Glutamatergic neuron (in vitro differentiated cells): ENCODE results near the gene TSPAN5. TPM values are rescaled to one million over a fixed set of nuclear protein-coding genes. Genes with fewer than 3 reads are reported as not detected.

Source experiments
- DNase-seq: peaks from one replicate; pipeline ENCODE4 v3.0.0; 2022
- H3K27ac Mint-ChIP-seq: one replicate; pipeline ENCODE4 v1.8.0; 2020; ENCODE audit warnings: mild to moderate bottlenecking, mixed read lengths, inconsistent platforms; ENCODE audit not compliant: unreplicated experiment
- H3K27me3 Mint-ChIP-seq: one replicate; pipeline ENCODE4 v1.8.0; 2020; ENCODE audit warnings: mild to moderate bottlenecking, moderate library complexity, mixed read lengths, inconsistent platforms; ENCODE audit not compliant: unreplicated experiment
- H3K36me3 Mint-ChIP-seq: one replicate; pipeline ENCODE4 v1.8.0; 2020; ENCODE audit warnings: mild to moderate bottlenecking, mixed read lengths, inconsistent platforms; ENCODE audit not compliant: unreplicated experiment
- H3K4me1 Mint-ChIP-seq: one replicate; pipeline ENCODE4 v1.8.0; 2020; ENCODE audit warnings: mild to moderate bottlenecking, low read depth, mixed read lengths, inconsistent platforms; ENCODE audit not compliant: unreplicated experiment
- H3K4me3 Mint-ChIP-seq: one replicate; pipeline ENCODE4 v1.8.0; 2020; ENCODE audit warnings: mild to moderate bottlenecking, mixed read lengths, inconsistent platforms; ENCODE audit not compliant: unreplicated experiment
- H3K9me3 Mint-ChIP-seq: one replicate; pipeline ENCODE4 v1.8.0; 2020; ENCODE audit warnings: mild to moderate bottlenecking, moderate library complexity, mixed read lengths, inconsistent platforms; ENCODE audit not compliant: unreplicated experiment
- CTCF ChIP-seq: fragments of 200-600 bp; sonication (generic); IDR thresholded peaks from one replicate; pipeline ENCODE4 v1.5.0; 2021; ENCODE audit not compliant: partially characterized antibody, unreplicated experiment
- total RNA-seq: library from RNA; stranded (reverse); fragmentation: NEBNext Ultra II Directional; extraction: Animal tissue kit (Norgen Biotek cat#: 25700); gene quantifications from one replicate; pipeline ENCODE4 v1.2.1, GENCODE V29; 2021; ENCODE audit not compliant: unreplicated experiment

The TSPAN5 gene
- total RNA-seq, 1 donor from 2014 or later = 40.5 TPM

- peak overlapping the region; percentile 97 for H3K27ac Mint-ChIP-seq
- TF ChIP-seq CTCF = no peak
- peaks cover 65% of the 10 kb centered on the region for H3K4me1 Mint-ChIP-seq
- peaks cover 3% of the 10 kb centered on the region for H3K9me3 Mint-ChIP-seq
- peak; percentile 47 for DNase-seq
- H3K36me3 Mint-ChIP-seq = no peaks in the 10 kb centered on the region
- H3K27me3 Mint-ChIP-seq = peaks cover 7% of the 10 kb centered on the region
- peak overlapping the region; percentile 71 for H3K4me3 Mint-ChIP-seq
These were observed 91.9 kb downstream of the TSPAN5 start for GRCh38 chr4:98566361-98567008.

GRCh38 chr4:98565681-98566301 lies 92.6 kb downstream of the TSPAN5 start:
- no peaks in the 10 kb centered on the region for H3K36me3 Mint-ChIP-seq
- H3K4me1 Mint-ChIP-seq = peaks cover 63% of the 10 kb centered on the region
- peak overlapping the region; percentile 97 for H3K27ac Mint-ChIP-seq
- peaks cover 8% of the 10 kb centered on the region for H3K27me3 Mint-ChIP-seq
- TF ChIP-seq CTCF = no peak
- DNase-seq = no peak
- peaks cover 3% of the 10 kb centered on the region for H3K9me3 Mint-ChIP-seq
- peak overlapping the region; percentile 71 for H3K4me3 Mint-ChIP-seq

GRCh38 chr4:98564852-98565251 lies 93.6 kb downstream of the TSPAN5 start:
- no peak for DNase-seq
- peaks cover 60% of the 10 kb centered on the region for H3K4me1 Mint-ChIP-seq
- peaks cover 2% of the 10 kb centered on the region for H3K9me3 Mint-ChIP-seq
- peaks cover 8% of the 10 kb centered on the region for H3K27me3 Mint-ChIP-seq
- no peak for TF ChIP-seq CTCF
- H3K27ac Mint-ChIP-seq = peak overlapping the region; percentile 97
- H3K36me3 Mint-ChIP-seq = no peaks in the 10 kb centered on the region
- peak overlapping the region; percentile 44 for H3K4me3 Mint-ChIP-seq

- DNase-seq = no peak
- Mint-ChIP-seq H3K36me3 (no peaks in the 10 kb centered on the region), H3K4me3 (no peak overlapping the region), H3K27me3 (peaks cover 2% of the 10 kb centered on the region), H3K4me1 (peaks cover 57% of the 10 kb centered on the region), H3K9me3 (no peaks in the 10 kb centered on the region), H3K27ac (no peak overlapping the region)
- no peak for TF ChIP-seq CTCF
These were observed 98.1 kb downstream of the TSPAN5 start for GRCh38 chr4:98560321-98560720.
